Keratinocyte (primary cell): ENCODE measurements around the gene CWC22. TPM values are rescaled to one million over a fixed set of nuclear protein-coding genes. Genes with fewer than 3 reads are reported as not detected.

ENCODE experiments used
- DNase-seq: peaks from one replicate; pipeline ENCODE4 v3.0.0-alpha.2; 2011; ENCODE audit warnings: low read depth, missing footprints, low spot score
- FAIRE-seq: peaks from 2 replicates; lab custom pipeline; 2011; peaks lifted over from hg19 to GRCh38; lab: Jason Lieb, UNC
- H2AFZ ChIP-seq: 2 replicates; pipeline ENCODE4 v1.6.0; 2012; ENCODE audit warnings: low read length, control low read depth, inconsistent platforms; ENCODE audit not compliant: control insufficient read depth
- H3K27ac ChIP-seq: 2 replicates; pipeline ENCODE4 v1.5.1; 2011; ENCODE audit warnings: low read length; ENCODE audit not compliant: control insufficient read depth, insufficient read depth
- H3K27me3 ChIP-seq: 3 replicates; pipeline ENCODE4 v1.6.0; 2011; ENCODE audit warnings: low read length; ENCODE audit not compliant: control insufficient read depth, insufficient read depth; ENCODE audit errors: extremely low read depth
- H3K36me3 ChIP-seq, 2 experiments: 2 replicates in 1 of 2; 3 replicates in 1 of 2; pipeline ENCODE4 v1.5.1; 2011; ENCODE audit warnings: low read length in 2 of 2, mild to moderate bottlenecking in 1 of 2; ENCODE audit not compliant: control insufficient read depth in 2 of 2, insufficient read depth in 2 of 2; ENCODE audit errors: extremely low read depth in 1 of 2
- H3K4me1 ChIP-seq: 3 replicates; pipeline ENCODE4 v1.5.1; 2011; ENCODE audit warnings: low read length; ENCODE audit not compliant: control insufficient read depth, insufficient read depth; ENCODE audit errors: extremely low read depth
- H3K4me2 ChIP-seq: 3 replicates; pipeline ENCODE4 v1.6.0; 2011; ENCODE audit warnings: low read depth, low read length; ENCODE audit not compliant: control insufficient read depth, insufficient read depth; ENCODE audit errors: extremely low read depth
- H3K4me3 ChIP-seq, 3 experiments: fragments of 200-600 bp in 1 of 3; sonication (generic) in 1 of 3; 2 replicates in 2 of 3; 3 replicates in 1 of 3; pipeline ENCODE4 v1.5.1; 2011 to 2016; ENCODE audit warnings: low read length in 3 of 3, mild to moderate bottlenecking in 3 of 3, control low read depth in 2 of 3, inconsistent platforms in 1 of 3, low read depth in 1 of 3, mixed read lengths in 1 of 3, mixed run types in 1 of 3, moderate library complexity in 1 of 3; ENCODE audit not compliant: control insufficient read depth in 2 of 3, insufficient read depth in 2 of 3; ENCODE audit errors: extremely low read depth in 1 of 3
- H3K79me2 ChIP-seq: 2 replicates; pipeline ENCODE4 v1.6.0; 2012; ENCODE audit warnings: low read length; ENCODE audit not compliant: control insufficient read depth, insufficient read depth
- H3K9ac ChIP-seq: 3 replicates; pipeline ENCODE4 v1.6.0; 2011; ENCODE audit warnings: low read length; ENCODE audit not compliant: control insufficient read depth, insufficient read depth; ENCODE audit errors: extremely low read depth
- H3K9me1 ChIP-seq: 3 replicates; pipeline ENCODE4 v1.6.0; 2011; ENCODE audit warnings: low read length; ENCODE audit not compliant: control insufficient read depth, insufficient read depth; ENCODE audit errors: extremely low read depth
- H3K9me3 ChIP-seq: 2 replicates; pipeline ENCODE4 v1.5.1; 2012; ENCODE audit warnings: low read depth, low read length; ENCODE audit not compliant: control insufficient read depth
- H4K20me1 ChIP-seq: 3 replicates; pipeline ENCODE4 v1.6.0; 2011; ENCODE audit warnings: low read length; ENCODE audit not compliant: control insufficient read depth, insufficient read depth; ENCODE audit errors: extremely low read depth
- CTCF ChIP-seq, 3 experiments: IDR thresholded peaks in 1 of 3; conservative IDR thresholded peaks in 1 of 3; optimal IDR thresholded peaks in 1 of 3; 2 replicates in 2 of 3; 3 replicates in 1 of 3; pipeline versions ENCODE3 to v1.5.1; 2011; ENCODE audit warnings: low read length in 3 of 3, mild to moderate bottlenecking in 3 of 3, moderate library complexity in 2 of 3, control low read depth in 1 of 3, inconsistent platforms in 1 of 3; ENCODE audit not compliant: insufficient read depth in 2 of 3; ENCODE audit errors: extremely low read depth in 1 of 3
- EZH2 ChIP-seq: IDR thresholded peaks from one replicate; pipeline ENCODE4 v1.6.1; 2012; ENCODE audit warnings: inconsistent platforms, mild to moderate bottlenecking, low read length, moderate library complexity
- dilution Hi-C: fragments of 300-500 bp; cut with MboI; formaldehyde crosslinking; loops from one replicate; pipeline ENCODE4 v1.7.0; 2020; ENCODE audit warnings: low sequenced_read_pairs; ENCODE audit not compliant: extremely low pct_ligation_motif_present
- polyA plus RNA-seq, 5 experiments: library from polyadenylated mRNA; depleted of rRNA in 3 of 5; stranded (reverse) in 3 of 5; stranded (forward) in 1 of 5; unstranded in 1 of 5; fragments of >200 nt; gene quantifications; 1 replicate in 1 of 5; 2 replicates in 3 of 5; 3 replicates in 1 of 5; pipeline versions ENCODE4 v1.2.1 to v1.2.3, GENCODE V29; 2011 to 2012; ENCODE audit warnings: missing spikeins in 2 of 5, low read depth in 1 of 5, low replicate concordance in 1 of 5

Gene CWC22
- polyA plus RNA-seq, 1 donor (not counting 4 experiments of a cell fraction or from before 2014, with no cell fraction given) = 8.8 TPM

- H3K9me3 ChIP-seq = no peaks in the 10 kb centered on the region
- FAIRE-seq = no peak
Observed at GRCh38 chr2:179995741-179996515, 11.2 kb downstream of the CWC22 start.

GRCh38 chr2:179991344-179991743, 15.8 kb downstream of the CWC22 start:
- DNase-seq (no peak), FAIRE-seq (no peak)
- no peaks in the 10 kb centered on the region for H3K9me1 ChIP-seq
- H3K79me2 ChIP-seq = peaks cover 33% of the 10 kb centered on the region
- H2AFZ ChIP-seq = no peak overlapping the region
- peak in 1 of 3 experiments; percentile 12 for TF ChIP-seq CTCF (optimal IDR thresholded peaks at IDR 0.05 in 1 of 3, IDR thresholded peaks at IDR 0.05 in 1 of 3, conservative IDR thresholded peaks at IDR 0.05 in 1 of 3; ENCODE audit: extremely low read depth in 1 of 3, insufficient read depth in 2 of 3, low read length in 3 of 3)
- no peak for TF ChIP-seq EZH2
- H3K27ac ChIP-seq = no peak overlapping the region
- no peaks in the 10 kb centered on the region for H4K20me1 ChIP-seq
- no peaks in the 10 kb centered on the region for H3K4me1 ChIP-seq
- no peaks in the 10 kb centered on the region for H3K27me3 ChIP-seq
- no peak overlapping the region for H3K4me3 ChIP-seq
- peaks cover 4 to 7% of the 10 kb centered on the region in 2 experiments for H3K36me3 ChIP-seq
- H3K4me2 ChIP-seq = no peak overlapping the region
- dilution Hi-C loops = no loop called here
- H3K9ac ChIP-seq = no peak overlapping the region
- H3K9me3 ChIP-seq = no peaks in the 10 kb centered on the region

More at GRCh38 chr2:179995741-179996515, 11.2 kb downstream of the CWC22 start:
- no peak for TF ChIP-seq EZH2
- no peak for TF ChIP-seq CTCF (optimal IDR thresholded peaks at IDR 0.05 in 1 of 3, IDR thresholded peaks at IDR 0.05 in 1 of 3, conservative IDR thresholded peaks at IDR 0.05 in 1 of 3; ENCODE audit: extremely low read depth in 1 of 3, insufficient read depth in 2 of 3, low read length in 3 of 3)
- Histone ChIP-seq H3K4me3 (no peak overlapping the region), H2AFZ (no peak overlapping the region), H3K9me1 (no peaks in the 10 kb centered on the region), H4K20me1 (no peaks in the 10 kb centered on the region), H3K79me2 (peaks cover 68% of the 10 kb centered on the region), H3K27ac (no peak overlapping the region), H3K9ac (no peak overlapping the region), H3K4me1 (peaks cover 4% of the 10 kb centered on the region), H3K27me3 (no peaks in the 10 kb centered on the region), H3K36me3 (peaks cover 4% of the 10 kb centered on the region in 2 experiments), H3K4me2 (no peak overlapping the region)
- no peak for DNase-seq
- dilution Hi-C loops = no loop called here
